NCI-H446 treated with DMSO at 0.1 percent for 48 hours (cell line): ENCODE measurements around the gene HHATL.

Source experiments
- DNase-seq: peaks from one replicate; lab custom pipeline; 2025; lab: John Stamatoyannopoulos, UW

Gene HHATL

DNA sequence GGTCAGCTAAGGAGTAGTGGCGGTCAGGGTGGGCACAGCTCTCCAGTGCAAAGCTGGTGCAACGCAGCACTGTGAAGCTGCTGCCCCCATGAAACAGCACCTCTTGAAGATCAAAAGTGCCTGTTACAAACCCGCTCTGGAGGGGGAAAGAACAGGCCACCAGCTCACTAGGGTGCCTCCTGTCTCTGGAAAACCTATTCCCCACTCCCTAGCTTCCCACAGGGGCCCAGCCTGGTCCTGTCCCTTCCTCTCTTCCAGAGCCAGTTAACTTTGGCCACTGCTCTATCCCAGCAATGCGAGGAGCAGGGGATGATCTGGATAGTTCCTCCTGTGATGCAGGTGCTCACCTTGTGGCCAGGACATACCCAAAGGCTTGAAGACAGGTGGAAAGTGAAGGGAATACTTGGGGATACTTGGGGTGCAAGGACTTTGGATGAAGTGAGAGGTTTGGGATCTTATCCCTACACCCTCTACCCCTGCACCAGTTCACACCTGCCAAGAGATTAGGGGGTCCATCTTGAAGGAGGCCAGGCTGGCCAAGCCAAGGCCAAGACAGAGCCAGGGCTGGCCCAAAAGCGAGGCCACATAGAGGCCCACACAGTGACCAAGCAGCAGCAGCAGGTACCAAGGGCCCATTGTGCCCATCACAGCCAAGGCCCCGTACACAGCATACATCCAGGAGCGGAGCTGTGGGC lies 4.2 kb downstream of the HHATL start:
- no peak for DNase-seq

DNA sequence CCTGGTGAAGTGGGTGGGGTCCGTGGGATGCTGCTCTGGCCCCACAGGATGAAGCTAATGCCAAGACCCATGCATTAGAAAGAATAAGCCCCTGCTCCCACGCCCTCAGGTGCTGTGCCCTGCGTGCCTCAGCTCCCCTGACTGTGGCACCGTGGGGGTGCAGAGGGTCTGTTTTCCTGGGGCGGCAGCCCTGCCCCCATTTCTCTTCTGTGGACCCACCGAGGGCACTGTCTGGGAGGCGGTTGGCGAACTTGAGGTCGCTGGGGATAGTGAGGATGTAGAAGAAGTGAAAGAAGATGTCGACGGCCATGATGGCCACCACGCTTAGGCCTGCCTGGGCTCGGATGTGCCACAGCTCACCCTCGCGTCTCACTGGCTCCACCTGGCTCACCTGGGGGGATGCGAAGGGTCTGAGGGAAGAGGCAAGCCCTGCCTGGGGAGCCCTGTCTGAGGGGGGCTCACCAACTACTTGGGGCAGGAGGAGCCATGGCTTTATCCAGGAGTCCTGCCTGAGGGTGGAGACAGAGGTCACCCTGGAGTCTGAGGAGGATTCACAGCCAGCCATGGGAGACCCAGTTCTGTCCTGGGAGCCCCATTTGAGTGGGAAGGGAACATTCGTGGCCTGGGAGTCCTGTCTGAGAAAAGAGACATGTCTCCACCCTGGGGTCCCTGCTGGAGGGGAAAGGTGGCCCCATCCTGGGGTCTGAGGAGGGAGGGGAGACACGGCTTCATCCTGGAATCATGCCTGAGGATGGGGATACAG lies 5.1 kb downstream of the HHATL start:
- DNase-seq = no peak

DNA sequence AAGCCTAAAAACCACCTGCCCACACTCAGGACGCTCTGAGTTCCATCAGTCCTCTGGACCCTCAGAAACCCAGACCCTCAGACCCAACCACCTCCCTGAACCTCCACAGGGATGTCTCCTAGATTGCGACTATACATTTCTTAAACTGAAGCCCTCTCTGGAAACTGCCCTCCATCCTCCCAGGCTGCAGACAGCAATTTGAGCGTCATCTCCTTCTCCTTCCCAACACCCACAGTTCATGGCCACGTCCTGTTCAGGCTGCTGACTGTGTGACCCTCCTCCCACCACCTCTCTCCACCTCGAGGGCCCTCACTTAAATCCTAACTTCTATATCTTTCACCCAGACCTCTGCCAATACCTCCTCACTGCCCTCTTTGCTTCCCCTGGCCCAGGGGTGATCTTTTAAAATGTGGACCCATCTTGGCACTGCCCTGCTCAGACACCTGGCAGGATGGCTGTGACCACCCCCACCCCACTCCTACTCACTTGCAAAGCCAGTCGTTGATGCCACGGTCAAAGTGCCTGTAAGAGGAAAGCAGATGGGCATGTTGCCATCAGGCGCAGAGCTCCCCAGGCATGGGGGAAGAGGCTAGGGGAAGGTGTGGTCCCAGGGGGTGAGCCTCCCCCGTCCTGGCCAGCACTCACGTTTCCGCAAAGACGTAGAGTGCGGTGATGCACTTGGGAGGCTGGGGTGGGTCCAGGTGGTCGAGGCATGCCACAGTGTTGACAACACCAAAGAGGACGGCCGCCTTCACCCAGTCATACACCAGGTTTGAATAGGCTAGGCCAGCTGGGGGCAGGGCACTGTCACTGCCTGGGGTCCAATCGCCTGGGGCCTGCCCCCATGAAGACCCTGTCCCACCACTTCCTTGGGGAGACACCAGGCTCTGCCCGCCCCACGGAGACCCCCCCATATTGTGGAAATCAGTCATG lies 6.0 kb downstream of the HHATL start:
- no peak for DNase-seq

DNA sequence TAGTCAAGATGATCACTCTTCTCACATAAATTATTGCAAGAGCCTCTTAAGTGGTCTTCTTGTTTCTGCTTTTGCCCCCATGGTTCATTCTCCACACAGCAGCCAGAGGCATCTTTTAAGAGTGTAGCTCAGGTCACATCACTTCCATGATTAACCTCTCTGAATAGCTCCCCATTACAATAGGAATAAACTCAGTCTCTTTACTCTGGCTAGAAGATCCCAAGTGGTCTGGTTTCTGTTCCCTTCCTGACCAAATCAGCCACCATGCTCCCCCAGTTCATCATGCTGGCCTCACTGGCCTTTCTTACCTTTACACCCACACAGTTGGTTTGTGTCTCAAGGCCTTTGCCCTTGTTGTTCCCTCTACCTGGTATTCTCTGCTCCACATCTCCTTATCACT lies 8.2 kb downstream of the HHATL start:
- DNase-seq = no peak

DNA sequence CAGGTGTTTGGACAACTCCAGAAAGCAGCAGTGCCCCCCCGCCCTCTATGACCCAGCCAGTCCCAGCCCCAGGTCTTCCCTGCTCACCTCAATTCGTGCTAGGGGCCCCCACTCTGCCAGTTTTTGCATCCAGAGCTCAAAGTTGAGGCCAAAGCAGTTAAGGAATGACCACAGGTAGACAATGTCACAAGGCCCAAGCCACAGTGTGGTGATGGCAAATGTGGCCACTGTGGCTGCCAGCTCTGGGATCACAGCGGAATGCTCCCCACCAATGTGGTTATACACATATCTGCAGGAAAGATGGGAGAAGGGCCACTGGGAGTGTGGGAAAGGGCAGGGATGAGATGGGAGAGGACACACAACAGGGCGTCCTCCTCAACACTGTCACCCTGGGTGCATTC lies 9.1 kb downstream of the HHATL start:
- no peak for DNase-seq

DNA sequence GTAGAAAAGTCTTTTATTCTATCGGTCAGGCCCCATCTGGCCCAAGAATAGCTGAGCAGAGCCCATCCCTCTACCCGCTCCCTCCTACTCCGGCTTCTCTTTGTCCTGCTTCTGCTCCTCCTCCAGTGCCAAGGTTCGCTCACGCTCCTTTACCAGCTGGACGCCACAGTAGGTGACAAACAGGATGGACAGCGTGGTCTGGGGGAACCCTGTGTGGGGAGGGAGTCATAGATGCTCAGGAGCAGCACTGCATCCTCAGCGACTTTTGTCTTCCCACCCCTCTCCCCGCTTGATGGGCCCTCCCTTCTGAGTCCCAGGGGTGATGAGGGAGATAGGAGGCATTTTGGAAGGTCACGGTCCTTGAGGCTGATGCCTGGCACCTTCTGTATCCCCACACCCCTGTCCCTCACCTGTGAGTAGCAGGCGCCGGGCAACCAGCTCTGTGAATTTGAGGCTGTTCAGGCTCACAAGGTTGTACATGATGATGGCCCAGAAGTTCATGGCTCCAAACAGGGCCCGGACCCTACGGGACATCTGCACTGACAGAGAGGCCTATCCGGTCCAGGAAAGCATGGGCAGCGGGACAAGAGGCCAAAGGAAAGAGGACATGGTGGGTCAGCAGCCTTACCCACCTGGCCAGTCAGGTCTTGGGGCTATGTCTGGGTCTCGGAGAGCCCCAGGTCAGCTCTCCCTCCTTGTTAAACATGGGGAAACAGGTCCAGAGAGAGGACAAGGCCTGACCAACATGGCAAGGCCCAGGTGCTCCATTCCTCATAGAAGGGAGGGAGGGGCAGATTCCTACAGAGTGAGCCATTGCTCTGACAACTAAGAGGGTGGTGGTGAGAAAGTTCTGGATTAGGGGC lies 9.7 kb downstream of the HHATL start:
- no peak for DNase-seq

DNA sequence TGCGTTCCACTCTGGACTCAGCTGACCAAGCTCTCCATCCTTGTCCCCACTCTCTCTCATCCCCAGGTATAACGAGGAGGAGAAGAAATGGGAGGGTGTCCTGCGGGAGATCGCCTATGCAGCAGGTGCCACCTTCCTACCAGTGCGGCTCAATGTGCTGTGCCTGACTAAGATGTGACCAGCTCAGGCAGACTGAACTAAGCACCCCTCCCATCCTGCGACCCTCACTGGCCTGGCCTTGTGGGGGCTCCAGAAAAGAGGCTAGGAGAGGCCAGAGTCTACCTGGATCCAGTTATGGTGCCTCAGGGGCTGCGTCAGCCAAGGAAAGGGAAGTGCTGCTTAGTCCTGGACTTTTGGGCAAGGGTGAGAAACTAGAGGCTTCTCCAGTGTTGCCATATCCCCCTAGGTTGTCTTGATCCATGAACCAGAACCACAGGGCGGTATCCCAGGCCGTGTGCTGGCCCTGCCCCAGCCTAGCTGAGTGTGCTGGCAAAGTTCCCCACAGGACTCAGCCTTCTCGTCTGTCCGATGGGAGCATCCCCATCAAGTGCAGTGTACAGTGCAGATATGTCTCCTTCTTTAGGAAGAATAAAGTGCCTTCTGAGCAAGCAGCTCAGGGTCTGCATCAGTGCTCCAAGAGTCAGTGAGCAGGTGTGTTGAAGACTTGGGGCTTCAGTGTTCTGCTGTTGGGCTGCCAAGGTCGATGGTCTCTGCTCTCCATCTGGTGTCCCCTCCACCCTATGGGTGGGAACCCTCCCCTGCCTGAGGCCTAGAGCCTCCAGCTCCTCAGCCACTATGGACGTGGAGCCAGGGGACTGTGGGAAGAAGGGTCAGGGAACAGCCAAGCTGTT lies 10.6 kb downstream of the HHATL start:
- no peak for DNase-seq

DNA sequence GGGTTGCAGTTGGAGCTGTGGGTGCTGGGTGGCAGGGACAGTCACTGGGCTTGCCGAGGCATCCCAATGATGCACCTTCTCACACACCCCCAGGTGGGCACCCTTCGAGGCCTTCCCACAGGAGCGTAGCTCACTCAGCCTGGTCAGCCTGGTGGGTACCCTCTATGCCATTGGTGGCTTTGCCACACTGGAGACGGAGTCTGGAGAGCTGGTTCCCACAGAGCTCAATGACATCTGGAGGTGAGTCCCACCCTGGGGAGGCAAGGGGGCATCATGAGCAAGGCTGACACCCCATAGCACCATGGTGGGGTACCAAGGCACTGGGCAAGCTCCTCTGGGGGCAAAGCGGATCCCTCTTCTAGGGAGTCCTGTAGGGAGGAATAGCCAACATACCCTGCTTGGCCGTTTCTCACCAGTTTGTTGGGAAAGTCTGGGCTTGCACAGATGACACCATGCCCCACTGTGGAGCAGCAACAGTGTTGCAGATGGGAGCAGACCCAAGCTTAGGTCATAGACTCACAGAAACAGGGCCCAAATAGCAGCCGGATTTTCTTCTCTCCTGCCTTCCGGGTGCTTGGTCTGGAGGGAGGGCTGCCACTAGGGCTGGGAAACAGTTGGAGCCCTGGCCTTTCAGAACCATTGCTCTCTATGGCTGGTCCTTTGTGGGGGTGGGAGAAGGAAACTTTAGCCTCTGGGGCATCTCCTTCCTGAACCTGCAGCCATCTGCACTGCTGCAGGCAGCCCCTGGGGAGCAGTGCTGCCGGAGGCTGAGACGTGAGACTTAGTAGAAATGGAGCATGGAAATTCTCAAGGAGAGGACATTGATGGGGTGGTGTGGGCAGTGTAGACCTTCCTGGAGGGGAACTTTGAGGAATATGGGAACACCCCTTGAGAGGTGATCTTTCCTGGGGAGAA lies 11.6 kb downstream of the HHATL start:
- DNase-seq = no peak

DNA sequence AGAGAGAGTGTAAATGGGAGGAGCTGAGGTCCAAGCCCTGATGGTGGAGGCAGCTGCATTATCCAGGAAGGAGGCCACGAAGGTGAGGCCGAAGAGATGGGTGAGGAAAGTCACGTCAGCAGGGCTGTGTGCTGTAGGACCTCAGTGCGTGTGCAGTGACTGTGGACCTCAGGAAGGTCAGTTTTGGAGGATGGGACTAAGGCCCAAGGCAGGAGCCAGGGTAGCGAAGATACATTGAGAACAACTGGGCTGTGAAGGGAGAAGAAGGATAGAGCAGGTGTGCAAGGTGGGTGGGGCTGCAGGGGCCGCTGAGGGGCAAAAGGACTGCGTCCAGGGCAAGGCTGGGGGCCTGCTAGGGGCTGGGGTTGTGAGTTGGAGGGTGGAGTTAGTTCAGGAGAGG lies 12.4 kb downstream of the HHATL start:
- DNase-seq = no peak

DNA sequence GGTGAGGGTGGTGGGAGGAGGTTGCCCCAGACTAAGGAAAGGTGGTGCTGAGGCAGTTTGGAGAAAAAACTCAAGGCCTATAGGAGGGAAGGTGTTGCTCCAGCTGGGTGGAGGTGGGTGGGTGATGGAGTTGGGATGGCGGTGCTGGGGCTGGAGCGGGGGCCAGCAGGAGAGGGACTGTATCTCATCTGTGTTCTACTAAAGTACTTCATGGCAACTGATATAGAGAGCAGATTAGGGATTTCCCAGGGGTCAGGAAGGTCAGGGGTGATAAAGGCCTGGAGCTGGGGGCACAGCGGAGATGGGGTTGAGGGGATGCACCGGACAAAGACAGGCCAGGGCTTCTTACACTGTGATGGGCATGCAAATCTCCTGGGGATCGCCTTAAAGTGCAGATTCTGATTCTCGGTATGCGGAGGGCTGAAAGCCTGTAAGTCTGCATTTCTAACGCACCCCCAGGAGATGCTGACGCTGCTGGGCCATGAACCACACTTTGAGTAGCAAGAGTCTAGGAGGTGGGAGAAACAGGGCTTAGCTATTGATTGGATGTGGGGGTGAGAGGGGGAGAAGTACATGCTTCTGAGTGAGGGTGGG lies 13.1 kb downstream of the HHATL start:
- DNase-seq = no peak

DNA sequence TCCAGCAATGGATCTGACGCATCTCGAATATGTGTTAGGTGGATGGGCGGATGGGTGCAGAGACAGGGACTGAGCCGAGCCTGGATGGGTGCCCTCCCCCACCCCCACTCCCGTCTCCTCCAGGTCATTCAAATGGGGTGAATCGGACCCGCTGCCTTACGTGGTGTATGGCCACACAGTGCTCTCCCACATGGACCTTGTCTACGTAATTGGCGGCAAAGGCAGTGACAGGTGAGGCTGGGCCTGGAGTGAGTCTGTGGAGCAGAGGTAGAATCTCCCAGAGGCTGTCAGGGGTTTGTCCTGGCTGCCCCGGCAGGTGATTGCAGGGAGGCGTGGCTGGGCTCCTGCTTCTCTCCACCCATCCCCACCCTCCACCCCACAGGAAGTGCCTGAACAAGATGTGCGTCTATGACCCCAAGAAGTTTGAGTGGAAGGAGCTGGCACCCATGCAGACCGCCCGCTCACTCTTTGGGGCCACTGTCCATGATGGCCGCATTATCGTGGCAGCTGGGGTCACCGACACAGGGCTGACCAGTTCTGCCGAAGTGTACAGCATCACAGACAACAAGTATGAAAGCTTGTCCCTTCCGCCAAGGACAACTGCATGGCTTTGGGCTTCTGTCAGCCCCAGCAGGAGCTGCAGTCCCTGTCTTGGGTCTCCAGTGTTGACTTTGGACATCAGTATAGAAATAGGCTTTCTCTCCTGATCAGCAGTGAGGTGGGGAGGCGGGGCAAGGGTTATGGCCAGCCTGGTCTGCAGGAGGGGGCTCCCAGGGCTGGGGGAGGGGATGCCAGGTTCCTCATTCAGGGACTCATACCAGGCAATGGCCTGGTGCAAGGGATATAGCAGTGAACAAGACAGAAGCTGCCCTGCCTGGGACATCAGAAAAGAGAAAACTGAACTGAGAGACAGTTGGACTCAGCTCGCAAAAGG lies 13.8 kb downstream of the HHATL start:
- no peak for DNase-seq

DNA sequence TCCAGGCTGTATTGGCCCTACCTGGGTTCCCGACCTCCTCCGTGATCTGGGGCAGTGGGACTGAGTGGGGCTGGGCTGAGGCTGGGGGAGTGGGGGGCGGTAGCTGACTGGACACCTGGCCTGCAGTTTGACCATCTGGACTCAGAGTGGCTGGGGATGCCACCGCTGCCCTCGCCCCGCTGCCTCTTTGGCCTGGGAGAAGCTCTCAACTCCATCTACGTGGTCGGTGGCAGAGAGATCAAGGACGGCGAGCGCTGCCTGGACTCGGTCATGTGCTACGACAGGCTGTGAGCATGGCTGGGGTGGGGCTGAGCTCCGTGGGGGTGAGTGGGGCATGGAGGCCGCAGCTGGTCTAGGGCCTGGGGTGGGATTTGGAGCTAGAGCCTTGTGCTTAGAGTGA lies 14.6 kb downstream of the HHATL start:
- DNase-seq = no peak

DNA sequence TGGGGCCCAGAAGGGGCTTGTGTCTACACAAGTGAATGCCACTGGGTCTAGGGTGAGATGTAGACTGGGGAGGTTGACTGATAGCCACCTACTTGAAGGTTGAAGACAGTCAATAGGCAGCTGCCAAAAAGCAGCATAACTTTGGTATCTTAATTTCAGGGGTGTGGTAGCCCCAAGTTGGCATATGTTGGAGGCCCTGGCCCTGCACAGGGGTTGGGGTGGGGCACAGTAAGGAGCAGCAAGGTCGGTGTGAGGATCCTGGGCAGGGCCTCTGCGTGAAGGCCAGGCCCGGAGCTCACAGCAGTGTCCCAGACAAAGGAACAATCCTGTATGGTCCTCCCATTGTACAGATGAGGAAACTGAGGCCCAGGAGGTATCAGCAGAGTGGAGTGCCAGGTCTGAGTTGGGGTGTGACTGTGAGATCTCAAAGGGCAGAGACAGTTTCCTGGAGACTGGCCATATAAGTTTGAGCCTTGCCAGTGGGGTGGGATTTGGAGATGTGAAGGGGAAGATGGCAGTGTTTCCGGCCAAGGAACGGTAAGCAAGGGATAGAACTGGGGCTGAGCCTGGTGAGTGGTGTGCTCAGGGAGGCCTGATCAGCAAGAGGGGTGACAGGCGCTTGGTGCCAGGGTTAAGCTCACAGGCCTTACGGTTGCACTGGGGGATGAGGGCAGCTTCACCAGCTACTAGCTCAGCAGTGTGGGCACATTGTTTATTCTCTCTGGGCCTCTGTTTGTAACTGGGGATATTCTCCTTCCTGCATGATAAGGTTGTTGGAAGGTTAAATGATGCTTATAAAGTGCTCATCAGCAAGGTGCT lies 15.6 kb downstream of the HHATL start:
- no peak for DNase-seq

DNA sequence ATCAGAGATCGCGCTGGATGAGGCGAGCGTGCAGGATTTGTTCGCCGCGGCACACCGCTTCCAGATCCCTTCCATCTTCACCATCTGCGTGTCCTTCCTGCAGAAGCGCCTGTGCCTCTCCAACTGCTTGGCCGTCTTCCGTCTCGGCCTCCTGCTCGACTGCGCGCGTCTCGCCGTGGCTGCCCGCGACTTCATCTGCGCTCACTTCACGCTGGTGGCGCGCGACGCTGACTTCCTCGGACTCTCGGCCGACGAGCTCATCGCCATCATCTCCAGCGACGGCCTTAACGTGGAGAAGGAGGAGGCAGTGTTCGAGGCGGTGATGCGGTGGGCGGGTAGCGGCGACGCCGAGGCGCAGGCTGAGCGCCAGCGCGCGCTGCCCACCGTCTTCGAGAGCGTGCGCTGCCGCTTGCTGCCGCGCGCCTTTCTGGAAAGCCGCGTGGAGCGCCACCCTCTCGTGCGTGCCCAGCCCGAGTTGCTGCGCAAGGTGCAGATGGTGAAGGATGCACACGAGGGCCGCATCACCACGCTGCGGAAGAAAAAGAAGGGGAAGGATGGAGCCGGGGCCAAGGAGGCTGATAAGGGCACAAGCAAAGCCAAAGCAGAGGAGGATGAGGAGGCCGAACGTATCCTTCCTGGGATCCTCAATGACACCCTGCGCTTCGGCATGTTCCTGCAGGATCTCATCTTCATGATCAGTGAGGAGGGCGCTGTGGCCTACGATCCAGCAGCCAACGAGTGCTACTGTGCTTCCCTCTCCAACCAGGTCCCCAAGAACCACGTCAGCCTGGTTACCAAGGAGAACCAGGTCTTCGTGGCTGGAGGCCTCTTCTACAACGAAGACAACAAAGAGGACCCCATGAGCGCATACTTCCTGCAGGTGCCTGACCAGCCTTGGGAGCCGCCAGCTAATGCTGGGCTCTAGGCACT lies 16.4 kb downstream of the HHATL start:
- no peak for DNase-seq

DNA sequence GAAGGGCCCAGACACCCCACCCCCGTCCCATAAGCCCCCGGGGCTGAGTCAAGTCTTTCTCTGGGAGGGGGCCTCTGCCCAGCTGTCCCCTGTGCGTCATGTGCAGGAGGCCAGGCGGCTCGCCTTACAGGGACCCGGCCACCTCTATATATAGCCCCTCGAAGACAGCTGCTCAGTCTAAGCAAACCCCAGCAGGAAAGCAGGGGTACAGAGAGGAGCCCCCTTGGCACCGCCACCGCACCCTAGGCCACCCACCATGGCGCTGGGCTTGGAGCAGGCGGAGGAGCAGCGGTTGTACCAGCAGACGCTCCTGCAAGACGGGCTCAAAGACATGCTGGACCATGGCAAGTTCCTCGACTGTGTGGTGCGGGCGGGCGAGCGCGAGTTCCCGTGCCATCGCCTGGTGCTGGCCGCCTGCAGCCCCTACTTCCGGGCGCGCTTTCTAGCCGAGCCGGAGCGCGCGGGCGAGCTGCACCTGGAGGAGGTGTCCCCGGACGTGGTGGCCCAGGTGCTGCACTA lies 17.2 kb downstream of the HHATL start, which contains the start of gene KLHL40:
KLHL40 (plus strand) TSS at position 175 of the 519 bp plus-strand sequence; CDS start at position 257, 82 bp downstream.
- DNase-seq = no peak
